AG04450 (cell line): ENCODE measurements around the gene GAB1. TPM values are rescaled to one million over a fixed set of nuclear protein-coding genes. Genes with fewer than 3 reads are reported as not detected.
A peak's percentile ranks its signal among the peaks of the same experiment; 100 is the strongest.

Experiments used
- CTCF ChIA-PET: fragments of 300-600, 350-600 bp; formaldehyde crosslinking; extraction: SDS; loops from one replicate; lab custom pipeline; 2022; ENCODE audit warnings: antibody characterized with exemption, inconsistent platforms; lab: Charles Lee
- POLR2A ChIA-PET: fragments of 350-600 bp; formaldehyde crosslinking; extraction: SDS; loops from one replicate; lab custom pipeline; 2021; ENCODE audit warnings: antibody characterized with exemption, inconsistent platforms; lab: Yijun Ruan, JAX
- DNase-seq: peaks from one replicate; pipeline ENCODE4 v3.0.0-alpha.2; 2011; ENCODE audit warnings: low read depth, low spot score
- H3K27ac ChIP-seq: one replicate; pipeline ENCODE4 v1.5.1; 2012; ENCODE audit warnings: low read depth, low read length, control low read depth
- H3K27me3 ChIP-seq: one replicate; pipeline ENCODE4 v1.6.0; 2012; ENCODE audit warnings: low read length; ENCODE audit not compliant: control insufficient read depth, insufficient read depth
- H3K4me3 ChIP-seq: 2 replicates; pipeline ENCODE4 v1.5.1; 2011; ENCODE audit warnings: mild to moderate bottlenecking, low read depth, low read length, control low read depth
- H3K9me3 ChIP-seq: 2 replicates; pipeline ENCODE4 v1.5.1; 2012; ENCODE audit warnings: low read length; ENCODE audit not compliant: control insufficient read depth, insufficient read depth
- polyA plus RNA-seq: library from polyadenylated mRNA; depleted of rRNA; stranded (reverse); fragments of >200 nt; gene quantifications from 2 replicates; pipeline ENCODE4 v1.2.3, GENCODE V29; 2011
- TF ChIP-seq, protein P1 (sequence below): IDR thresholded peaks from 2 replicates; pipeline ENCODE4 v1.5.1; 2011; ENCODE audit warnings: low read depth, low read length, control low read depth, inconsistent platforms

GAB1 gene
- polyA plus RNA-seq, 1 experiment: 13.8 TPM

- DNase-seq: no peak
- TF ChIP-seq, protein P1, sequence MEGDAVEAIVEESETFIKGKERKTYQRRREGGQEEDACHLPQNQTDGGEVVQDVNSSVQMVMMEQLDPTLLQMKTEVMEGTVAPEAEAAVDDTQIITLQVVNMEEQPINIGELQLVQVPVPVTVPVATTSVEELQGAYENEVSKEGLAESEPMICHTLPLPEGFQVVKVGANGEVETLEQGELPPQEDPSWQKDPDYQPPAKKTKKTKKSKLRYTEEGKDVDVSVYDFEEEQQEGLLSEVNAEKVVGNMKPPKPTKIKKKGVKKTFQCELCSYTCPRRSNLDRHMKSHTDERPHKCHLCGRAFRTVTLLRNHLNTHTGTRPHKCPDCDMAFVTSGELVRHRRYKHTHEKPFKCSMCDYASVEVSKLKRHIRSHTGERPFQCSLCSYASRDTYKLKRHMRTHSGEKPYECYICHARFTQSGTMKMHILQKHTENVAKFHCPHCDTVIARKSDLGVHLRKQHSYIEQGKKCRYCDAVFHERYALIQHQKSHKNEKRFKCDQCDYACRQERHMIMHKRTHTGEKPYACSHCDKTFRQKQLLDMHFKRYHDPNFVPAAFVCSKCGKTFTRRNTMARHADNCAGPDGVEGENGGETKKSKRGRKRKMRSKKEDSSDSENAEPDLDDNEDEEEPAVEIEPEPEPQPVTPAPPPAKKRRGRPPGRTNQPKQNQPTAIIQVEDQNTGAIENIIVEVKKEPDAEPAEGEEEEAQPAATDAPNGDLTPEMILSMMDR: no peak
- Histone ChIP-seq H3K27ac (no peak overlapping the region), H3K9me3 (no peaks in the 10 kb centered on the region), H3K27me3 (no peaks in the 10 kb centered on the region), H3K4me3 (no peak overlapping the region)
- CTCF ChIA-PET: no interaction called here
- POLR2A ChIA-PET: interaction anchor here (0.8 kb wide), 1 partner anchor 123 kb away, joined by 4 read pairs; no protein-coding TSS in a partner anchor
Observed at GRCh38 chr4:143390764-143391163, 54.1 kb downstream of the GAB1 start.

GRCh38 chr4:143391261-143391660 is 54.6 kb downstream of the GAB1 start:
- POLR2A ChIA-PET: interaction anchor here (0.8 kb wide), 1 partner anchor 123 kb away, joined by 4 read pairs; no protein-coding TSS in a partner anchor
- no peaks in the 10 kb centered on the region for H3K9me3 ChIP-seq
- no peak overlapping the region for H3K27ac ChIP-seq
- TF ChIP-seq, protein P1: no peak
- no peaks in the 10 kb centered on the region for H3K27me3 ChIP-seq
- no peak for DNase-seq
- no peak overlapping the region for H3K4me3 ChIP-seq
- CTCF ChIA-PET: no interaction called here

- Histone ChIP-seq H3K4me3 (no peak overlapping the region), H3K27me3 (no peaks in the 10 kb centered on the region), H3K27ac (no peak overlapping the region), H3K9me3 (no peaks in the 10 kb centered on the region)
- POLR2A ChIA-PET: no interaction called here
- CTCF ChIA-PET: interaction anchor here (0.5 kb wide), 1 partner anchor 18 kb away, joined by 4 read pairs; no protein-coding TSS in a partner anchor
- DNase-seq: peak; percentile 54
- TF ChIP-seq, protein P1: no peak
Observed at GRCh38 chr4:143391895-143392294, 55.2 kb downstream of the GAB1 start.

- ChIA-PET CTCF (no interaction called here), POLR2A (no interaction called here)
- Histone ChIP-seq H3K27me3 (no peaks in the 10 kb centered on the region), H3K9me3 (no peaks in the 10 kb centered on the region), H3K27ac (no peak overlapping the region), H3K4me3 (no peak overlapping the region)
- no peak for DNase-seq
- TF ChIP-seq, protein P1: no peak
Observed at GRCh38 chr4:143393195-143393594, 56.5 kb downstream of the GAB1 start.

- Histone ChIP-seq H3K27me3 (no peaks in the 10 kb centered on the region), H3K9me3 (no peaks in the 10 kb centered on the region), H3K4me3 (no peak overlapping the region), H3K27ac (no peak overlapping the region)
- ChIA-PET POLR2A (no interaction called here), CTCF (interaction anchor here (1.3 kb wide), 1 partner anchor 9 kb away, joined by 4 read pairs; no protein-coding TSS in a partner anchor)
- TF ChIP-seq, protein P1: no peak
- no peak for DNase-seq
Observed at GRCh38 chr4:143394739-143395453, 58.2 kb downstream of the GAB1 start.
